ENCODE measurements around the gene SLC1A7.

SLC1A7 gene

GRCh38 chr1:53112861-53113260, 29.6 kb downstream of the SLC1A7 start:
- TF ChIP-seq CTCF (IDR thresholded peaks at IDR 0.05; ENCODE audit: insufficient read depth, low read length, poor library complexity, severe bottlenecking) = no peak
- Histone ChIP-seq H3K4me3 (replicated peaks; ENCODE audit: low read depth, low read length) (no peak overlapping the region), H3K27me3 (replicated peaks; ENCODE audit: control insufficient read depth, insufficient read depth, low read length) (no peaks in the 10 kb centered on the region), H3K36me3 (ENCODE audit: control insufficient read depth, insufficient read depth, low read length) (no peaks in the 10 kb centered on the region)
- no peak for DNase-seq (ENCODE audit: extremely low read depth, insufficient read length)

- DNase-seq (ENCODE audit: extremely low read depth, insufficient read length) = no peak
- H3K27me3 ChIP-seq (replicated peaks; ENCODE audit: control insufficient read depth, insufficient read depth, low read length) = no peaks in the 10 kb centered on the region
- no peak for TF ChIP-seq CTCF (IDR thresholded peaks at IDR 0.05; ENCODE audit: insufficient read depth, low read length, poor library complexity, severe bottlenecking)
- H3K36me3 ChIP-seq (ENCODE audit: control insufficient read depth, insufficient read depth, low read length) = no peaks in the 10 kb centered on the region
- no peak overlapping the region for H3K4me3 ChIP-seq (replicated peaks; ENCODE audit: low read depth, low read length)
Observed at GRCh38 chr1:53112271-53112774, 30.1 kb downstream of the SLC1A7 start.

- Histone ChIP-seq H3K36me3 (ENCODE audit: control insufficient read depth, insufficient read depth, low read length) (no peaks in the 10 kb centered on the region), H3K27me3 (replicated peaks; ENCODE audit: control insufficient read depth, insufficient read depth, low read length) (no peaks in the 10 kb centered on the region), H3K4me3 (replicated peaks; ENCODE audit: low read depth, low read length) (no peak overlapping the region)
- no peak for TF ChIP-seq CTCF (IDR thresholded peaks at IDR 0.05; ENCODE audit: insufficient read depth, low read length, poor library complexity, severe bottlenecking)
- no peak for DNase-seq (ENCODE audit: extremely low read depth, insufficient read length)
Observed at GRCh38 chr1:53111693-53112092, 30.7 kb downstream of the SLC1A7 start.

GRCh38 chr1:53111073-53111556, 31.3 kb downstream of the SLC1A7 start:
- H3K36me3 ChIP-seq (ENCODE audit: control insufficient read depth, insufficient read depth, low read length) = no peaks in the 10 kb centered on the region

GRCh38 chr1:53110370-53111072, 31.9 kb downstream of the SLC1A7 start:
- no peak for DNase-seq (ENCODE audit: extremely low read depth, insufficient read length)
- no peaks in the 10 kb centered on the region for H3K27me3 ChIP-seq (replicated peaks; ENCODE audit: control insufficient read depth, insufficient read depth, low read length)
- no peak for TF ChIP-seq CTCF (IDR thresholded peaks at IDR 0.05; ENCODE audit: insufficient read depth, low read length, poor library complexity, severe bottlenecking)
- H3K4me3 ChIP-seq (replicated peaks; ENCODE audit: low read depth, low read length) = no peak overlapping the region
- no peaks in the 10 kb centered on the region for H3K36me3 ChIP-seq (ENCODE audit: control insufficient read depth, insufficient read depth, low read length)

More at GRCh38 chr1:53111073-53111556, 31.3 kb downstream of the SLC1A7 start:
- TF ChIP-seq CTCF (IDR thresholded peaks at IDR 0.05; ENCODE audit: insufficient read depth, low read length, poor library complexity, severe bottlenecking) = no peak
- no peak for DNase-seq (ENCODE audit: extremely low read depth, insufficient read length)
- H3K27me3 ChIP-seq (replicated peaks; ENCODE audit: control insufficient read depth, insufficient read depth, low read length) = no peaks in the 10 kb centered on the region
- no peak overlapping the region for H3K4me3 ChIP-seq (replicated peaks; ENCODE audit: low read depth, low read length)

All from GM06990 (cell line).